ENCODE data around the gene CCDC78. TPM values are rescaled to one million over a fixed set of nuclear protein-coding genes. Genes with fewer than 3 reads are reported as not detected.

The CCDC78 gene
- total and polyA plus RNA-seq, 2 of the 13 experiments (the other 11 are each of a cell fraction or from before 2014, with no cell fraction given) = 0.53 to 1.5 TPM

- no peak for TF ChIP-seq MNT (IDR thresholded peaks at IDR 0.05)
- TF ChIP-seq NR3C1 (CRISPR knock-in tag; IDR thresholded peaks at IDR 0.05) = 0 out of 2 replicates have a peak, but pooled peaks have one; percentile 7
- no peak for TF ChIP-seq ZNF34 (CRISPR knock-in tag; IDR thresholded peaks at IDR 0.05; ENCODE audit: borderline replicate concordance)
- TF ChIP-seq ZNF543 (CRISPR knock-in tag; IDR thresholded peaks at IDR 0.05) = no peak
- TF ChIP-seq ZNF317 (CRISPR knock-in tag; IDR thresholded peaks at IDR 0.05) = 0 out of 2 replicates have a peak, but pooled peaks have one; percentile 32
- TF ChIP-seq ZNF567 (CRISPR knock-in tag; IDR thresholded peaks at IDR 0.05; ENCODE audit: borderline replicate concordance) = 0 out of 2 replicates have a peak, but pooled peaks have one; percentile 18
- TF ChIP-seq ZNF510 (CRISPR knock-in tag; IDR thresholded peaks at IDR 0.05; ENCODE audit: low read depth) = no peak
- TF ChIP-seq SP4 (CRISPR knock-in tag; IDR thresholded peaks at IDR 0.05) = no peak
- no peak for TF ChIP-seq ZFP90 (CRISPR knock-in tag; IDR thresholded peaks at IDR 0.05; ENCODE audit: borderline replicate concordance)
- no peak for TF ChIP-seq ZNF556 (CRISPR knock-in tag; IDR thresholded peaks at IDR 0.05; ENCODE audit: borderline replicate concordance)
- no peak for TF ChIP-seq ZMYM4 (CRISPR knock-in tag; IDR thresholded peaks at IDR 0.05)
- TF ChIP-seq ZFP41 (CRISPR knock-in tag; IDR thresholded peaks at IDR 0.05; ENCODE audit: borderline replicate concordance) = peak; percentile 45; the same call in 1 of the 2 replicates
- no peak for TF ChIP-seq NFIB (CRISPR knock-in tag; IDR thresholded peaks at IDR 0.05; ENCODE audit: borderline replicate concordance)
- no peak for TF ChIP-seq ZNF407 (CRISPR knock-in tag; IDR thresholded peaks at IDR 0.05; ENCODE audit: not compliant biosample characterization)
- TF ChIP-seq ZNF275 (CRISPR knock-in tag; IDR thresholded peaks at IDR 0.05; ENCODE audit: borderline replicate concordance) = 0 out of 2 replicates have a peak, but pooled peaks have one; percentile 26
- TF ChIP-seq ZZZ3 (CRISPR knock-in tag; IDR thresholded peaks at IDR 0.05; ENCODE audit: borderline replicate concordance) = no peak
- no peak for TF ChIP-seq RORA (CRISPR knock-in tag; IDR thresholded peaks at IDR 0.05)
- TF ChIP-seq CBX5 (CRISPR knock-in tag; IDR thresholded peaks at IDR 0.05; ENCODE audit: borderline replicate concordance) = peak; percentile 77; the same call in 1 of the 2 replicates
These were observed 30.7 kb downstream of the CCDC78 start (continued) for GRCh38 chr16:695355-696089.
